HCT116 (cell line): ENCODE data around the gene RNF222. TPM values are rescaled to one million over a fixed set of nuclear protein-coding genes. Genes with fewer than 3 reads are reported as not detected.

ENCODE experiments used
- ATAC-seq: fragments of 200-7000 bp; cut with Tn5 transposase; 2 replicates; pipeline ENCODE4 v1.9.1; 2020; ENCODE audit warnings: mild to moderate bottlenecking, moderate library complexity
- BruUV-seq: library from RNA; stranded (reverse); fragments of 400-500 nt; replicated peaks from 2 replicates; lab custom pipeline; 2021; lab: Mats Ljungman, UMichigan
- CTCF ChIA-PET: fragments of 300-600 bp; sonication (Branson Sonifier 250); formaldehyde crosslinking; loops from one replicate; lab custom pipeline; 2021; ENCODE audit warnings: antibody characterized with exemption; lab: Charles Lee
- POLR2A ChIA-PET: fragments of 300-600, 350-600 bp; sonication (Branson Sonifier 250); formaldehyde crosslinking; loops from one replicate; lab custom pipeline; 2021; ENCODE audit warnings: antibody characterized with exemption; lab: Charles Lee
- RAD21 ChIA-PET, 2 experiments: fragments of 300-600 bp; sonication (Branson Sonifier 250); formaldehyde crosslinking; loops; one replicate each; lab custom pipeline; 2023; ENCODE audit warnings: low total read pairs in 2 of 2; ENCODE audit not compliant: uncharacterized antibody in 2 of 2, unreplicated experiment in 2 of 2, low non-redundant PET in 1 of 2; lab: Charles Lee
- DNase-seq: peaks from one replicate; pipeline ENCODE4 v3.0.0-alpha.2; 2010; ENCODE audit warnings: low read depth, low spot score
- H2AFZ ChIP-seq: fragments of 200-600 bp; shearing (Covaris generic), sonication (generic); 2 replicates; pipeline ENCODE4 v1.6.1; 2017; ENCODE audit warnings: low read depth, mixed run types, mixed read lengths, antibody characterized with exemption, low read length; ENCODE audit not compliant: poor library complexity, severe bottlenecking
- H3K27ac ChIP-seq: 2 replicates; pipeline ENCODE4 v1.5.1; 2012; ENCODE audit warnings: low read depth, low read length
- H3K27me3 ChIP-seq: fragments of 200-600 bp; sonication (generic); 2 replicates; pipeline ENCODE4 v1.6.1; 2016; ENCODE audit warnings: mixed run types, low read length, mixed read lengths; ENCODE audit not compliant: insufficient read depth
- H3K36me3 ChIP-seq, 2 experiments: fragments of 200-500 bp in 1 of 2; fragments of 200-600 bp in 1 of 2; sonication (Bioruptor generic) in 1 of 2; sonication (generic) in 1 of 2; 2 replicates each; pipeline versions ENCODE4 v1.5.1 to v1.6.1; 2014 to 2016; ENCODE audit warnings: low read length in 2 of 2, inconsistent platforms in 1 of 2, mixed read lengths in 1 of 2, mixed run types in 1 of 2; ENCODE audit not compliant: insufficient read depth in 2 of 2, control insufficient read depth in 1 of 2
- H3K4me1 ChIP-seq, 2 experiments: fragments of 200-600 bp in 1 of 2; sonication (generic) in 1 of 2; 2 replicates each; pipeline versions ENCODE4 v1.5.1 to v1.6.1; 2012 to 2017; ENCODE audit warnings: low read length in 2 of 2, inconsistent platforms in 1 of 2, mild to moderate bottlenecking in 1 of 2, mixed read lengths in 1 of 2, mixed run types in 1 of 2, moderate library complexity in 1 of 2; ENCODE audit not compliant: insufficient read depth in 2 of 2, control insufficient read depth in 1 of 2
- H3K4me2 ChIP-seq: fragments of 200-600 bp; sonication (generic); 2 replicates; pipeline ENCODE4 v1.6.1; 2017; ENCODE audit warnings: mixed run types, low read length, mixed read lengths
- H3K4me3 ChIP-seq, 2 experiments: fragments of 200-600 bp in 1 of 2; sonication (generic) in 1 of 2; replicated peaks in 1 of 2; 2 replicates each; pipeline ENCODE4 v1.5.1; 2011 to 2016; ENCODE audit warnings: low read length in 2 of 2, control low read depth in 1 of 2, low read depth in 1 of 2, mild to moderate bottlenecking in 1 of 2, mixed read lengths in 1 of 2, mixed run types in 1 of 2
- H3K79me2 ChIP-seq: fragments of 200-600 bp; sonication (generic); 2 replicates; pipeline ENCODE4 v1.6.1; 2017; ENCODE audit warnings: mild to moderate bottlenecking, mixed run types, low read length, moderate library complexity, mixed read lengths; ENCODE audit not compliant: insufficient read depth
- H3K9ac ChIP-seq: fragments of 200-600 bp; sonication (generic); 2 replicates; pipeline ENCODE4 v1.6.1; 2016; ENCODE audit warnings: low read length, mixed read lengths
- H3K9me2 ChIP-seq: fragments of 200-600 bp; sonication (generic), shearing (Covaris generic); 2 replicates; pipeline ENCODE4 v1.6.1; 2017; ENCODE audit warnings: mixed run types, mild to moderate bottlenecking, moderate library complexity; ENCODE audit not compliant: insufficient read depth
- H3K9me3 ChIP-seq, 2 experiments: fragments of 200-500 bp in 1 of 2; fragments of 200-600 bp in 1 of 2; sonication (Bioruptor generic) in 1 of 2; sonication (generic) in 1 of 2; 2 replicates each; pipeline ENCODE4 v1.6.1; 2014 to 2017; ENCODE audit warnings: low read length in 2 of 2, mixed read lengths in 2 of 2, inconsistent platforms in 1 of 2, low read depth in 1 of 2, mild to moderate bottlenecking in 1 of 2, mixed run types in 1 of 2, moderate library complexity in 1 of 2; ENCODE audit not compliant: control insufficient read depth in 1 of 2, insufficient read depth in 1 of 2
- H4K20me1 ChIP-seq: fragments of 200-600 bp; sonication (generic), shearing (Covaris generic); 2 replicates; pipeline ENCODE4 v1.6.1; 2017; ENCODE audit warnings: mixed run types, mild to moderate bottlenecking, moderate library complexity; ENCODE audit not compliant: insufficient read depth
- CEBPB ChIP-seq: IDR thresholded peaks from 2 replicates; pipeline ENCODE4 v1.6.1; 2012; ENCODE audit warnings: low read depth
- EGR1 ChIP-seq: IDR thresholded peaks from 2 replicates; pipeline ENCODE4 v1.6.1; 2012; ENCODE audit warnings: low read depth
- ELF1 ChIP-seq: IDR thresholded peaks from 2 replicates; pipeline ENCODE4 v1.6.1; 2012; ENCODE audit warnings: low read depth, borderline replicate concordance
- EZH2 ChIP-seq: fragments of 200-600 bp; sonication (generic); IDR thresholded peaks from 2 replicates; pipeline ENCODE4 v1.6.1; 2017; ENCODE audit warnings: antibody characterized with exemption, mixed run types
- FOSL1 ChIP-seq: IDR thresholded peaks from 2 replicates; pipeline ENCODE4 v1.6.1; 2012; ENCODE audit warnings: low read depth
- JUND ChIP-seq: IDR thresholded peaks from 2 replicates; pipeline ENCODE4 v1.6.1; 2012
- MAX ChIP-seq: IDR thresholded peaks from 2 replicates; pipeline ENCODE4 v1.6.1; 2012
- POLR2A ChIP-seq: IDR thresholded peaks from 2 replicates; pipeline ENCODE4 v1.7.0; 2011; ENCODE audit warnings: borderline replicate concordance; ENCODE audit not compliant: insufficient read depth, insufficient read length; ENCODE audit errors: extremely low read depth
- POLR2AphosphoS5 ChIP-seq: IDR thresholded peaks from 2 replicates; pipeline ENCODE4 v1.6.1; 2011; ENCODE audit warnings: mild to moderate bottlenecking, low read depth, low read length, moderate library complexity
- SIN3A ChIP-seq: IDR thresholded peaks from 2 replicates; pipeline ENCODE4 v1.6.1; 2012; ENCODE audit warnings: low read depth
- TCF7L2 ChIP-seq: IDR thresholded peaks from 2 replicates; pipeline ENCODE4 v1.7.0; 2011; ENCODE audit warnings: borderline replicate concordance, inconsistent platforms; ENCODE audit not compliant: insufficient read depth, insufficient read length; ENCODE audit errors: extremely low read depth
- YY1 ChIP-seq: IDR thresholded peaks from 2 replicates; pipeline ENCODE4 v1.6.1; 2011; ENCODE audit warnings: low read length, low read depth, moderate library complexity, mild to moderate bottlenecking; ENCODE audit not compliant: insufficient replicate concordance; ENCODE audit errors: extremely low read depth
- ZFX ChIP-seq: fragments of 450-650 bp; IDR thresholded peaks from 2 replicates; pipeline ENCODE4 v1.6.1; 2017
- intact Hi-C: fragments of 100-400 bp; cut with micrococcal nuclease; formaldehyde crosslinking; loops from 2 replicates; pipeline ENCODE4 v1.10.0; 2022
- total RNA-seq: library from RNA; stranded (reverse); gene quantifications from one replicate; pipeline ENCODE4 v1.2.1, GENCODE V29; 2021; ENCODE audit not compliant: unreplicated experiment
- TF ChIP-seq, protein P1 (sequence below), 3 experiments: fragments of 200-600 bp in 1 of 3; sonication (generic) in 1 of 3; IDR thresholded peaks in 2 of 3; conservative IDR thresholded peaks in 1 of 3; 2 replicates each; pipeline ENCODE4 v1.5.1; 2012 to 2017; ENCODE audit warnings: low read depth in 2 of 3, low read length in 2 of 3, antibody characterized with exemption in 1 of 3, borderline replicate concordance in 1 of 3, control low read depth in 1 of 3, mild to moderate bottlenecking in 1 of 3, mixed read lengths in 1 of 3, mixed run types in 1 of 3, moderate library complexity in 1 of 3; ENCODE audit not compliant: insufficient read depth in 1 of 3
- TF ChIP-seq, protein P2 (sequence below): IDR thresholded peaks from 2 replicates; pipeline ENCODE4 v1.6.1; 2012; ENCODE audit warnings: low read depth

The RNF222 gene
- total RNA-seq, 1 experiment from 2014 or later = not detected

DNA sequence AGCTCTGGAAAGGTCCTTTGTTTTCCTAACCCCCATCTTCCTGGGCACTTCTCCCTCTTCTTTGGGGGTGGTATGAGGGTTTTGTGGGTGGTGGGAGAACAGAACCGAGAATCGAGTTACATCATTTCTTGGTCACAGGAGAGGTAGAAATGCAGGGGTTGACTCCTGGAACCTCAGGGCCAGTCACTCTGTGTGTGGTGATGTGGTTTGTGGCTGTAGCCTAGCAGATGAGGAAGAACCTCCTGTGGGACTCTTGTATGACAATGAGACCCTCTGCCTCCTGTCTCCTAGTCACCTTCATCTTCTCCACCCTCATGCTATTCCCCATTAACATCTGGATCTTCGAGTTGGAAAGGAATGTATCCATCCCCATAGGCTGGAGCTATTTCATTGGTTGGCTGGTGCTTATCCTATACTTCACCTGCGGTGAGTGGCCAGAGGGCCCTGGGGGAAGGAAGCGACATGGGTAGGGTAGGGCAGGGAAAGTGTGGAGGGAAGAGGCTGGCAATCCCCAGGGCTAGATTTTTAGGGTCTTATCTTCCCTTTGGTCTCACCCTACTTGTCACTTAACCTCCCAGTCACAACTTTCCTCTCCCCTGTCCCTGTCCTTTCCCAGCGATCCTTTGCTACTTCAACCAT lies 52.5 kb downstream of the RNF222 start:
- H3K4me2 ChIP-seq = no peak overlapping the region
- no peaks in the 10 kb centered on the region; the same call in 1 of the 2 replicates for H4K20me1 ChIP-seq
- no peaks in the 10 kb centered on the region for H3K79me2 ChIP-seq
- no peak overlapping the region for H3K4me3 ChIP-seq
- no peak overlapping the region for H3K27ac ChIP-seq
- BruUV-seq = no TSS peak
- H3K9me2 ChIP-seq = no peaks in the 10 kb centered on the region
- ChIA-PET RAD21 (no interaction called here), CTCF (no interaction called here), POLR2A (no interaction called here)
- TF ChIP-seq SIN3A = no peak
- TF ChIP-seq CEBPB = no peak
- no peak for TF ChIP-seq ZFX
- TF ChIP-seq TCF7L2 = no peak
- no peak for TF ChIP-seq MAX
- TF ChIP-seq, protein P1, sequence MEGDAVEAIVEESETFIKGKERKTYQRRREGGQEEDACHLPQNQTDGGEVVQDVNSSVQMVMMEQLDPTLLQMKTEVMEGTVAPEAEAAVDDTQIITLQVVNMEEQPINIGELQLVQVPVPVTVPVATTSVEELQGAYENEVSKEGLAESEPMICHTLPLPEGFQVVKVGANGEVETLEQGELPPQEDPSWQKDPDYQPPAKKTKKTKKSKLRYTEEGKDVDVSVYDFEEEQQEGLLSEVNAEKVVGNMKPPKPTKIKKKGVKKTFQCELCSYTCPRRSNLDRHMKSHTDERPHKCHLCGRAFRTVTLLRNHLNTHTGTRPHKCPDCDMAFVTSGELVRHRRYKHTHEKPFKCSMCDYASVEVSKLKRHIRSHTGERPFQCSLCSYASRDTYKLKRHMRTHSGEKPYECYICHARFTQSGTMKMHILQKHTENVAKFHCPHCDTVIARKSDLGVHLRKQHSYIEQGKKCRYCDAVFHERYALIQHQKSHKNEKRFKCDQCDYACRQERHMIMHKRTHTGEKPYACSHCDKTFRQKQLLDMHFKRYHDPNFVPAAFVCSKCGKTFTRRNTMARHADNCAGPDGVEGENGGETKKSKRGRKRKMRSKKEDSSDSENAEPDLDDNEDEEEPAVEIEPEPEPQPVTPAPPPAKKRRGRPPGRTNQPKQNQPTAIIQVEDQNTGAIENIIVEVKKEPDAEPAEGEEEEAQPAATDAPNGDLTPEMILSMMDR (IDR thresholded peaks at IDR 0.05 in 2 of 3, conservative IDR thresholded peaks at IDR 0.05 in 1 of 3; ENCODE audit: borderline replicate concordance in 1 of 3, insufficient read depth in 1 of 3, low read depth in 2 of 3, low read length in 2 of 3) = no peak
- ATAC-seq (no peak), DNase-seq (no peak)
- H3K36me3 ChIP-seq = no peaks in the 10 kb centered on the region
- no peak overlapping the region for H2AFZ ChIP-seq
- intact Hi-C loops = no loop called here
- no peaks in the 10 kb centered on the region for H3K9me3 ChIP-seq
- H3K9ac ChIP-seq = no peak overlapping the region
- no peaks in the 10 kb centered on the region for H3K4me1 ChIP-seq
- H3K27me3 ChIP-seq = peaks cover 5% of the 10 kb centered on the region; the same call in 1 of the 2 replicates

GRCh38 chr17:8341456-8341855 lies 56.2 kb downstream of the RNF222 start:
- Histone ChIP-seq H3K9me3 (no peaks in the 10 kb centered on the region), H2AFZ (no peak overlapping the region), H3K27ac (no peak overlapping the region), H3K4me3 (no peak overlapping the region), H3K79me2 (no peaks in the 10 kb centered on the region), H4K20me1 (no peaks in the 10 kb centered on the region; the same call in 1 of the 2 replicates), H3K4me2 (no peak overlapping the region), H3K4me1 (no peaks in the 10 kb centered on the region), H3K9me2 (no peaks in the 10 kb centered on the region), H3K9ac (no peak overlapping the region), H3K36me3 (no peaks in the 10 kb centered on the region), H3K27me3 (peaks cover 4% of the 10 kb centered on the region; the same call in 1 of the 2 replicates)
- RAD21 ChIA-PET = no interaction called here
- ATAC-seq (no peak), DNase-seq (no peak)
- POLR2A ChIA-PET = no interaction called here
- no TSS peak for BruUV-seq
- CTCF ChIA-PET = interaction anchor here (0.7 kb wide), 1 partner anchor 41 kb away, joined by 3 read pairs; no protein-coding TSS in a partner anchor
- intact Hi-C loops = no loop called here
- no peak for TF ChIP-seq ELF1
- no peak for TF ChIP-seq JUND
- TF ChIP-seq TCF7L2 = no peak
- TF ChIP-seq YY1 = no peak
- no peak for TF ChIP-seq POLR2A
- TF ChIP-seq POLR2AphosphoS5 = no peak
- TF ChIP-seq EZH2 = no peak
- TF ChIP-seq EGR1 = no peak
- TF ChIP-seq, protein P2, sequence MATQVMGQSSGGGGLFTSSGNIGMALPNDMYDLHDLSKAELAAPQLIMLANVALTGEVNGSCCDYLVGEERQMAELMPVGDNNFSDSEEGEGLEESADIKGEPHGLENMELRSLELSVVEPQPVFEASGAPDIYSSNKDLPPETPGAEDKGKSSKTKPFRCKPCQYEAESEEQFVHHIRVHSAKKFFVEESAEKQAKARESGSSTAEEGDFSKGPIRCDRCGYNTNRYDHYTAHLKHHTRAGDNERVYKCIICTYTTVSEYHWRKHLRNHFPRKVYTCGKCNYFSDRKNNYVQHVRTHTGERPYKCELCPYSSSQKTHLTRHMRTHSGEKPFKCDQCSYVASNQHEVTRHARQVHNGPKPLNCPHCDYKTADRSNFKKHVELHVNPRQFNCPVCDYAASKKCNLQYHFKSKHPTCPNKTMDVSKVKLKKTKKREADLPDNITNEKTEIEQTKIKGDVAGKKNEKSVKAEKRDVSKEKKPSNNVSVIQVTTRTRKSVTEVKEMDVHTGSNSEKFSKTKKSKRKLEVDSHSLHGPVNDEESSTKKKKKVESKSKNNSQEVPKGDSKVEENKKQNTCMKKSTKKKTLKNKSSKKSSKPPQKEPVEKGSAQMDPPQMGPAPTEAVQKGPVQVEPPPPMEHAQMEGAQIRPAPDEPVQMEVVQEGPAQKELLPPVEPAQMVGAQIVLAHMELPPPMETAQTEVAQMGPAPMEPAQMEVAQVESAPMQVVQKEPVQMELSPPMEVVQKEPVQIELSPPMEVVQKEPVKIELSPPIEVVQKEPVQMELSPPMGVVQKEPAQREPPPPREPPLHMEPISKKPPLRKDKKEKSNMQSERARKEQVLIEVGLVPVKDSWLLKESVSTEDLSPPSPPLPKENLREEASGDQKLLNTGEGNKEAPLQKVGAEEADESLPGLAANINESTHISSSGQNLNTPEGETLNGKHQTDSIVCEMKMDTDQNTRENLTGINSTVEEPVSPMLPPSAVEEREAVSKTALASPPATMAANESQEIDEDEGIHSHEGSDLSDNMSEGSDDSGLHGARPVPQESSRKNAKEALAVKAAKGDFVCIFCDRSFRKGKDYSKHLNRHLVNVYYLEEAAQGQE = no peak
- TF ChIP-seq FOSL1 = no peak
